Forelimb muscle (tissue), 1 donor: ENCODE measurements around the gene ATAD3C. TPM values are rescaled to one million over a fixed set of nuclear protein-coding genes. Genes with fewer than 3 reads are reported as not detected.
"Not testable (repeated sequence)": the region's sequence is repeated elsewhere in the genome, so short reads cannot be mapped to it uniquely, and the experiment has no call there.

Experiments
- DNase-seq: peaks from one replicate; pipeline ENCODE4 v3.0.0-alpha.2; 2013; ENCODE audit warnings: low read depth
- polyA plus RNA-seq: library from polyadenylated mRNA; unstranded; fragments of 120-200 nt; gene quantifications from one replicate; pipeline ENCODE4 v1.2.1, GENCODE V29; 2013; ENCODE audit not compliant: insufficient read length

ATAD3C gene
- 0.30 TPM for polyA plus RNA-seq

GRCh38 chr1:1449099-1449739 lies at the start of gene ATAD3C:
Gene ATAD3C, plus strand, starts transcription at chr1:1449689. Its CDS starts 995 bp downstream, at chr1:1450684.
- DNase-seq, result no peak

GRCh38 chr1:1399872-1400575 lies 49.5 kb upstream of the ATAD3C start:
- no peak for DNase-seq

GRCh38 chr1:1400576-1401456 lies 48.7 kb upstream of the ATAD3C start:
- DNase-seq, result no peak

GRCh38 chr1:1401457-1402010 lies 48.0 kb upstream of the ATAD3C start:
- DNase-seq, result no peak

GRCh38 chr1:1402072-1402900 lies 47.2 kb upstream of the ATAD3C start:
- no peak for DNase-seq

- not testable (repeated sequence) for DNase-seq
Measured at GRCh38 chr1:1402901-1403392, 46.5 kb upstream of the ATAD3C start.

- DNase-seq, result no peak
Measured at GRCh38 chr1:1403653-1404052, 45.8 kb upstream of the ATAD3C start.

GRCh38 chr1:1406101-1406820 lies 43.2 kb upstream of the ATAD3C start:
- DNase-seq, result no peak

GRCh38 chr1:1406821-1407635 lies 42.5 kb upstream of the ATAD3C start, which contains the start of gene MRPL20:
Gene MRPL20, minus strand, starts transcription at chr1:1407293. Its CDS starts 76 bp downstream, at chr1:1407217.
- peak; percentile 77 for DNase-seq

GRCh38 chr1:1407636-1408318 lies 41.7 kb upstream of the ATAD3C start:
- DNase-seq, result no peak

- not testable (repeated sequence) for DNase-seq
Measured at GRCh38 chr1:1410238-1410637, 39.3 kb upstream of the ATAD3C start.

GRCh38 chr1:1411626-1412025 lies 37.9 kb upstream of the ATAD3C start:
- DNase-seq, result no peak

- not testable (repeated sequence) for DNase-seq
Measured at GRCh38 chr1:1412311-1412902, 37.1 kb upstream of the ATAD3C start.

GRCh38 chr1:1415751-1416150 lies 33.7 kb upstream of the ATAD3C start:
- no peak for DNase-seq

GRCh38 chr1:1417396-1417795 lies 32.1 kb upstream of the ATAD3C start:
- not testable (repeated sequence) for DNase-seq

GRCh38 chr1:1417825-1418463 lies 31.5 kb upstream of the ATAD3C start:
- DNase-seq, result not testable (repeated sequence)

- no peak for DNase-seq
Measured at GRCh38 chr1:1418464-1419362, 30.8 kb upstream of the ATAD3C start.
